Lower leg skin (tissue), 3 donors: ENCODE measurements around the gene RSPRY1.

Experiments used
- POLR2A ChIP-seq, 2 donors: fragments of 450-650 bp; IDR thresholded peaks; one replicate each; pipeline ENCODE4 v1.6.1; 2016 to 2017; ENCODE audit warnings: antibody characterized with exemption in 2 of 2, mild to moderate bottlenecking in 1 of 2, moderate library complexity in 1 of 2
- TF ChIP-seq, protein P1 (sequence below), 3 donors: fragments of 450-650 bp; IDR thresholded peaks; one replicate each; pipeline ENCODE4 v1.5.1; 2016; ENCODE audit warnings: antibody characterized with exemption in 3 of 3, mild to moderate bottlenecking in 3 of 3, moderate library complexity in 2 of 3

GRCh38 chr16:57166451-57166850, 19.7 kb upstream of the RSPRY1 start:
- TF ChIP-seq, protein P1, sequence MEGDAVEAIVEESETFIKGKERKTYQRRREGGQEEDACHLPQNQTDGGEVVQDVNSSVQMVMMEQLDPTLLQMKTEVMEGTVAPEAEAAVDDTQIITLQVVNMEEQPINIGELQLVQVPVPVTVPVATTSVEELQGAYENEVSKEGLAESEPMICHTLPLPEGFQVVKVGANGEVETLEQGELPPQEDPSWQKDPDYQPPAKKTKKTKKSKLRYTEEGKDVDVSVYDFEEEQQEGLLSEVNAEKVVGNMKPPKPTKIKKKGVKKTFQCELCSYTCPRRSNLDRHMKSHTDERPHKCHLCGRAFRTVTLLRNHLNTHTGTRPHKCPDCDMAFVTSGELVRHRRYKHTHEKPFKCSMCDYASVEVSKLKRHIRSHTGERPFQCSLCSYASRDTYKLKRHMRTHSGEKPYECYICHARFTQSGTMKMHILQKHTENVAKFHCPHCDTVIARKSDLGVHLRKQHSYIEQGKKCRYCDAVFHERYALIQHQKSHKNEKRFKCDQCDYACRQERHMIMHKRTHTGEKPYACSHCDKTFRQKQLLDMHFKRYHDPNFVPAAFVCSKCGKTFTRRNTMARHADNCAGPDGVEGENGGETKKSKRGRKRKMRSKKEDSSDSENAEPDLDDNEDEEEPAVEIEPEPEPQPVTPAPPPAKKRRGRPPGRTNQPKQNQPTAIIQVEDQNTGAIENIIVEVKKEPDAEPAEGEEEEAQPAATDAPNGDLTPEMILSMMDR (IDR thresholded peaks at IDR 0.05) = no peak
- no peak for TF ChIP-seq POLR2A (IDR thresholded peaks at IDR 0.05)
